HG03095 (cell line): Measurements from ENCODE around the gene HMGB3.
"Not testable (repeated sequence)": the region's sequence is repeated elsewhere in the genome, so short reads cannot be mapped to it uniquely, and the experiment has no call there.

Source experiments
- ATAC-seq: cut with Tn5 transposase; IDR thresholded peaks from one replicate; pipeline ENCODE4 v1.9.1; 2021; ENCODE audit warnings: moderate library complexity; ENCODE audit not compliant: unreplicated experiment

Gene HMGB3

GRCh38 chrX:150977411-150978162, 5.5 kb upstream of the HMGB3 start:
- ATAC-seq = no peak

- no peak for ATAC-seq
Observed at GRCh38 chrX:150980186-150980585, 2.9 kb upstream of the HMGB3 start.

GRCh38 chrX:150980711-150981110, 2.4 kb upstream of the HMGB3 start:
- no peak for ATAC-seq

- no peak for ATAC-seq
Observed at GRCh38 chrX:150982235-150982787, 824 bp upstream of the HMGB3 start.

GRCh38 chrX:150983521-150984168, 510 bp downstream of the HMGB3 start:
- ATAC-seq = peak; percentile 12

GRCh38 chrX:150984169-150984824, 1.2 kb downstream of the HMGB3 start:
- no peak for ATAC-seq

- ATAC-seq = not testable (repeated sequence)
Observed at GRCh38 chrX:150987687-150988086, 4.6 kb downstream of the HMGB3 start.

- ATAC-seq = no peak
Observed at GRCh38 chrX:150989420-150989819, 6.3 kb downstream of the HMGB3 start.

- no peak for ATAC-seq
Observed at GRCh38 chrX:150990910-150991309, 7.8 kb downstream of the HMGB3 start.

- no peak for ATAC-seq
Observed at GRCh38 chrX:151000861-151001331, 17.8 kb downstream of the HMGB3 start.

- no peak for ATAC-seq
Observed at GRCh38 chrX:151004085-151004484, 20.9 kb downstream of the HMGB3 start.

GRCh38 chrX:151006410-151007109, 23.4 kb downstream of the HMGB3 start:
- no peak for ATAC-seq

- no peak for ATAC-seq
Observed at GRCh38 chrX:151009582-151009981, 26.4 kb downstream of the HMGB3 start.

GRCh38 chrX:151013164-151013743, 30.1 kb downstream of the HMGB3 start:
- ATAC-seq = no peak

- no peak for ATAC-seq
Observed at GRCh38 chrX:151015684-151016083, 32.5 kb downstream of the HMGB3 start.

GRCh38 chrX:151019856-151020255, 36.7 kb downstream of the HMGB3 start:
- no peak for ATAC-seq

GRCh38 chrX:151030845-151031244, 47.7 kb downstream of the HMGB3 start:
- no peak for ATAC-seq

- ATAC-seq = no peak
Observed at GRCh38 chrX:151031391-151031975, 48.3 kb downstream of the HMGB3 start.

GRCh38 chrX:151039351-151039750, 56.2 kb downstream of the HMGB3 start:
- ATAC-seq = no peak
